Kidney epithelial cell (primary cell): ENCODE measurements around the gene AP4B1. TPM values are rescaled to one million over a fixed set of nuclear protein-coding genes. Genes with fewer than 3 reads are reported as not detected.

Source experiments
- DNase-seq: peaks from one replicate; pipeline ENCODE4 v3.0.0-alpha.2; 2010; ENCODE audit warnings: low read depth
- H3K27me3 ChIP-seq: 2 replicates; pipeline ENCODE4 v1.6.0; 2011; ENCODE audit warnings: low read length; ENCODE audit not compliant: control insufficient read depth, insufficient read depth
- H3K36me3 ChIP-seq: 2 replicates; pipeline ENCODE4 v1.5.1; 2011; ENCODE audit warnings: low read length; ENCODE audit not compliant: control insufficient read depth, insufficient read depth
- H3K4me3 ChIP-seq: 2 replicates; pipeline ENCODE4 v1.5.1; 2011; ENCODE audit warnings: low read depth, mild to moderate bottlenecking, control low read depth, low read length
- CTCF ChIP-seq: IDR thresholded peaks from 2 replicates; pipeline ENCODE4 v1.5.1; 2011; ENCODE audit warnings: mild to moderate bottlenecking, moderate library complexity, low read length, control low read depth, inconsistent platforms; ENCODE audit not compliant: insufficient read depth, poor library complexity, severe bottlenecking
- total RNA-seq: library from RNA; depleted of rRNA; stranded (reverse); fragments of >200 nt; gene quantifications from 2 replicates; pipeline ENCODE4 v1.2.3, GENCODE V29; 2015

AP4B1 gene
- total RNA-seq, 1 donor from 2014 or later: 9.2 TPM

GRCh38 chr1:113887402-113888175 is 17.0 kb downstream of the AP4B1 start, which contains the start of gene BCL2L15:
Gene BCL2L15 (minus strand): TSS chr1:113887581. CDS start chr1:113887375, 206 bp downstream.
- no peak for DNase-seq
- Histone ChIP-seq H3K4me3 (no peak within 1 kb of the TSS), H3K27me3 (no peaks in the 10 kb centered on the region), H3K36me3 (no peaks in the 10 kb centered on the region)
- no peak for TF ChIP-seq CTCF

GRCh38 chr1:113886417-113887401 is 17.9 kb downstream of the AP4B1 start:
- no peak for DNase-seq
- no peak for TF ChIP-seq CTCF
- H3K36me3 ChIP-seq: no peaks in the 10 kb centered on the region
- no peak overlapping the region for H3K4me3 ChIP-seq
- no peaks in the 10 kb centered on the region for H3K27me3 ChIP-seq

GRCh38 chr1:113881661-113882060 is 22.9 kb downstream of the AP4B1 start:
- no peak for DNase-seq
- H3K36me3 ChIP-seq: no peaks in the 10 kb centered on the region
- TF ChIP-seq CTCF: no peak
- no peak overlapping the region for H3K4me3 ChIP-seq
- H3K27me3 ChIP-seq: no peaks in the 10 kb centered on the region

- no peak for DNase-seq
- no peak overlapping the region for H3K4me3 ChIP-seq
- no peaks in the 10 kb centered on the region for H3K27me3 ChIP-seq
- no peaks in the 10 kb centered on the region for H3K36me3 ChIP-seq
- TF ChIP-seq CTCF: no peak
Measured at GRCh38 chr1:113879739-113880038, 24.9 kb downstream of the AP4B1 start.

GRCh38 chr1:113876176-113876575 is 28.4 kb downstream of the AP4B1 start:
- no peak for TF ChIP-seq CTCF
- Histone ChIP-seq H3K36me3 (no peaks in the 10 kb centered on the region), H3K27me3 (no peaks in the 10 kb centered on the region), H3K4me3 (no peak overlapping the region)
- DNase-seq: no peak
